ENCODE measurements around the gene CTNNA3. TPM values are rescaled to one million over a fixed set of nuclear protein-coding genes. Genes with fewer than 3 reads are reported as not detected.

CTNNA3 gene
- total and polyA plus RNA-seq, 2 donors from 2014 or later: 0.45 to 0.72 TPM

DNA sequence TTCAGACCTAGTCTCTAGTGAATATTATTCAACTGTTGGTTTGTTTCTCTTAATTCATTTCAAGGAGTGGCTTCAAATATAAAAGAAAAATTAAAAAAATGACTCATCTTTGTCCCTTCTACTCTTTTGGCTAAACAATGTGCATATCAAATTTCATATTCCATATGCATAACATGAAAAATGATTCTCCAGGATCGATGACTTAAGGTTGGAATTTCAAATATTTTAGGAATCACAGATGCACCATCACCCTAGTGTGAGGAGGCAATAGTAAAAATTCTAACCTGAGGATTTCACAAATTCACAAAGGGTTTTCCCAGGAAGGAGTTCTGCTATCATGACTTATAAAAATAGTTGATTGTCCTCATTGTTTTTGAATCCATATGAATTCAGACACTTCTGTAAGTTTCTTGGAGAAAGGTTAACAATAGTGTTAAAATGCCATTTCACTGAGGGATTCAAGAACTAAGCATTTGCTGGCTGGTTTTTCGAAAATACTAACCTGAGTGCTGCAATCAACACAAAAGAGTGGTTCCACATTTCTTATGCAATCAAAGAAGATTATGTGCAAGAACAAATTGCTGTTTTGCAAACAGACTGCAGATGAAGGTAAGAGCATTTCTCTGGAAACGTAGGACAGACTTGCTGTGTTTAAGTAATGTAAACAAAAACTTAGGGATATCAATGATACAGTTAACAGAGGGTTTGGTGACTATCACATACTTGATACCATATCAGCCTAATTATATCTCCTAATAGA lies 1317.7 kb downstream of the CTNNA3 start:
- H3K4me3 ChIP-seq (ENCODE audit: low read length in 3 of 3): no peak overlapping the region
- no peak for FAIRE-seq

GRCh38 chr10:66368146-66368545 lies 1327.8 kb downstream of the CTNNA3 start:
- intact Hi-C loops (cut with DNase I): no loop called here
- Histone ChIP-seq H3K4me1 (ENCODE audit: control insufficient read depth in 2 of 3, insufficient read depth in 2 of 3, low read depth in 1 of 3, low read length in 3 of 3) (no peaks in the 10 kb centered on the region), H3K27ac (ENCODE audit: low read depth in 2 of 2, low read length in 2 of 2) (no peak overlapping the region), H3K27me3 (ENCODE audit: control insufficient read depth, insufficient read depth, low read length) (no peaks in the 10 kb centered on the region), H3K9me3 (ENCODE audit: control insufficient read depth in 2 of 3, insufficient read depth in 1 of 3, low read length in 3 of 3) (no peaks in the 10 kb centered on the region), H3K4me3 (ENCODE audit: low read length in 3 of 3) (no peak overlapping the region), H3K9ac (ENCODE audit: low read length in 3 of 3) (no peak overlapping the region), H3K36me3 (ENCODE audit: control insufficient read depth in 2 of 3, insufficient read depth in 3 of 3, low read length in 3 of 3) (no peaks in the 10 kb centered on the region)
- no peak for TF ChIP-seq CTCF (IDR thresholded peaks at IDR 0.05; ENCODE audit: borderline replicate concordance, extremely low read depth, insufficient read depth)
- no peak for FAIRE-seq
- DNase-seq: no peak

More for the DNA sequence above, 1317.7 kb downstream of the CTNNA3 start:
- no peak overlapping the region for H3K9ac ChIP-seq (ENCODE audit: low read length in 3 of 3)
- no peaks in the 10 kb centered on the region for H3K4me1 ChIP-seq (ENCODE audit: control insufficient read depth in 2 of 3, insufficient read depth in 2 of 3, low read depth in 1 of 3, low read length in 3 of 3)
- no peak for DNase-seq
- H3K27ac ChIP-seq (ENCODE audit: low read depth in 2 of 2, low read length in 2 of 2): no peak overlapping the region
- intact Hi-C loops (cut with DNase I): no loop called here
- H3K27me3 ChIP-seq (ENCODE audit: control insufficient read depth, insufficient read depth, low read length): no peaks in the 10 kb centered on the region
- TF ChIP-seq CTCF (IDR thresholded peaks at IDR 0.05; ENCODE audit: borderline replicate concordance, extremely low read depth, insufficient read depth): no peak
- no peaks in the 10 kb centered on the region for H3K9me3 ChIP-seq (ENCODE audit: control insufficient read depth in 2 of 3, insufficient read depth in 1 of 3, low read length in 3 of 3)
- H3K36me3 ChIP-seq (ENCODE audit: control insufficient read depth in 2 of 3, insufficient read depth in 3 of 3, low read length in 3 of 3): no peaks in the 10 kb centered on the region

- no peak for DNase-seq
- Histone ChIP-seq H3K36me3 (ENCODE audit: control insufficient read depth in 2 of 3, insufficient read depth in 3 of 3, low read length in 3 of 3) (no peaks in the 10 kb centered on the region), H3K4me3 (ENCODE audit: low read length in 3 of 3) (no peak overlapping the region), H3K9ac (ENCODE audit: low read length in 3 of 3) (no peak overlapping the region), H3K9me3 (ENCODE audit: control insufficient read depth in 2 of 3, insufficient read depth in 1 of 3, low read length in 3 of 3) (no peaks in the 10 kb centered on the region), H3K27ac (ENCODE audit: low read depth in 2 of 2, low read length in 2 of 2) (no peak overlapping the region), H3K4me1 (ENCODE audit: control insufficient read depth in 2 of 3, insufficient read depth in 2 of 3, low read depth in 1 of 3, low read length in 3 of 3) (no peaks in the 10 kb centered on the region), H3K27me3 (ENCODE audit: control insufficient read depth, insufficient read depth, low read length) (no peaks in the 10 kb centered on the region)
- intact Hi-C loops (cut with DNase I): no loop called here
- TF ChIP-seq CTCF (IDR thresholded peaks at IDR 0.05; ENCODE audit: borderline replicate concordance, extremely low read depth, insufficient read depth): no peak
- FAIRE-seq: no peak
Measured at GRCh38 chr10:66366163-66366562, 1329.8 kb downstream of the CTNNA3 start.

Measured in kidney (tissue), 14 donors.